ENCODE measurements around the gene RSBN1L.

RSBN1L gene

GRCh38 chr7:77746164-77746823 lies 50.0 kb downstream of the RSBN1L start:
- H3K27ac ChIP-seq = no peak overlapping the region
- ChIA-PET POLR2A (ENCODE audit: low non-redundant PET) (no interaction called here), CTCF (no interaction called here)
- no peak for DNase-seq (ENCODE audit: low spot score)
- no peak for TF ChIP-seq CTCF (conservative IDR thresholded peaks at IDR 0.05; ENCODE audit: low read depth)

GRCh38 chr7:77746824-77747165 lies 50.5 kb downstream of the RSBN1L start:
- no peak for DNase-seq (ENCODE audit: low spot score)
- no peak overlapping the region for H3K27ac ChIP-seq
- no peak for TF ChIP-seq CTCF (conservative IDR thresholded peaks at IDR 0.05; ENCODE audit: low read depth)
- ChIA-PET POLR2A (ENCODE audit: low non-redundant PET) (no interaction called here), CTCF (no interaction called here)

- ChIA-PET CTCF (no interaction called here), POLR2A (ENCODE audit: low non-redundant PET) (no interaction called here)
- no peak overlapping the region for H3K27ac ChIP-seq
Measured at GRCh38 chr7:77747178-77747577, 50.9 kb downstream of the RSBN1L start.

GRCh38 chr7:77747718-77748117 lies 51.5 kb downstream of the RSBN1L start:
- CTCF ChIA-PET = no interaction called here
- DNase-seq (ENCODE audit: low spot score) = no peak
- H3K27ac ChIP-seq = no peak overlapping the region
- no peak for TF ChIP-seq CTCF (conservative IDR thresholded peaks at IDR 0.05; ENCODE audit: low read depth)
- POLR2A ChIA-PET (ENCODE audit: low non-redundant PET) = no interaction called here

More at GRCh38 chr7:77747178-77747577, 50.9 kb downstream of the RSBN1L start:
- no peak for DNase-seq (ENCODE audit: low spot score)
- no peak for TF ChIP-seq CTCF (conservative IDR thresholded peaks at IDR 0.05; ENCODE audit: low read depth)

- ChIA-PET CTCF (no interaction called here), POLR2A (ENCODE audit: low non-redundant PET) (no interaction called here)
- TF ChIP-seq CTCF (conservative IDR thresholded peaks at IDR 0.05; ENCODE audit: low read depth) = no peak
- no peak for DNase-seq (ENCODE audit: low spot score)
- H3K27ac ChIP-seq = no peak overlapping the region
Measured at GRCh38 chr7:77752016-77752415, 55.8 kb downstream of the RSBN1L start.

GRCh38 chr7:77753173-77753572 lies 56.9 kb downstream of the RSBN1L start:
- ChIA-PET POLR2A (ENCODE audit: low non-redundant PET) (no interaction called here), CTCF (no interaction called here)
- DNase-seq (ENCODE audit: low spot score) = no peak
- TF ChIP-seq CTCF (conservative IDR thresholded peaks at IDR 0.05; ENCODE audit: low read depth) = no peak
- no peak overlapping the region for H3K27ac ChIP-seq
